Ishikawa (cell line): ENCODE data around the gene CTNND2.

Experiments used
- CEBPB ChIP-seq: IDR thresholded peaks from 2 replicates; pipeline ENCODE4 v1.6.1; 2012
- CREB1 ChIP-seq: IDR thresholded peaks from 2 replicates; pipeline ENCODE4 v1.6.1; 2012; ENCODE audit warnings: low read depth
- EGR1 ChIP-seq: IDR thresholded peaks from 2 replicates; pipeline ENCODE4 v1.6.1; 2012
- EP300 ChIP-seq: IDR thresholded peaks from 2 replicates; pipeline ENCODE4 v1.6.1; 2012; ENCODE audit warnings: borderline replicate concordance
- MAX ChIP-seq: IDR thresholded peaks from 2 replicates; pipeline ENCODE4 v1.6.1; 2012
- NFIC ChIP-seq: IDR thresholded peaks from 2 replicates; pipeline ENCODE4 v1.6.1; 2012
- RAD21 ChIP-seq: IDR thresholded peaks from 2 replicates; pipeline ENCODE4 v1.6.1; 2012; ENCODE audit warnings: low read depth
- REST ChIP-seq: IDR thresholded peaks from 2 replicates; pipeline ENCODE4 v1.6.1; 2012; ENCODE audit warnings: low read depth, mild to moderate bottlenecking
- TAF1 ChIP-seq: IDR thresholded peaks from 2 replicates; pipeline ENCODE4 v1.6.1; 2012; ENCODE audit warnings: low read depth, mild to moderate bottlenecking
- TCF12 ChIP-seq: IDR thresholded peaks from 2 replicates; pipeline ENCODE4 v1.6.1; 2012; ENCODE audit warnings: low read depth
- TEAD4 ChIP-seq: IDR thresholded peaks from 2 replicates; pipeline ENCODE4 v1.6.1; 2012
- USF1 ChIP-seq: IDR thresholded peaks from 2 replicates; pipeline ENCODE4 v1.6.1; 2012
- YY1 ChIP-seq: IDR thresholded peaks from 2 replicates; pipeline ENCODE4 v1.6.1; 2012; ENCODE audit warnings: low read depth
- ZBTB7A ChIP-seq: IDR thresholded peaks from 2 replicates; pipeline ENCODE4 v1.6.1; 2012; ENCODE audit warnings: low read depth

GRCh38 chr5:11547730-11548129, 356.5 kb downstream of the CTNND2 start:
- TF ChIP-seq MAX: no peak
- no peak for TF ChIP-seq TAF1
- no peak for TF ChIP-seq REST
- TF ChIP-seq TCF12: no peak
- no peak for TF ChIP-seq EGR1
- no peak for TF ChIP-seq USF1
- no peak for TF ChIP-seq EP300
- TF ChIP-seq YY1: no peak
- no peak for TF ChIP-seq TEAD4
- no peak for TF ChIP-seq ZBTB7A
- no peak for TF ChIP-seq CREB1
- no peak for TF ChIP-seq NFIC
- no peak for TF ChIP-seq CEBPB
- TF ChIP-seq RAD21: no peak
